Activated CD8-positive, alpha-beta T cell treated with anti-CD3 and anti-CD28 coated beads, Interleukin-2, amount 10 ng/mL, durations not matched to agents 7 days and 5 days (primary cell): ENCODE results near the gene ORC3. TPM values are rescaled to one million over a fixed set of nuclear protein-coding genes. Genes with fewer than 3 reads are reported as not detected.
"Not testable (repeated sequence)": the region's sequence is repeated elsewhere in the genome, so short reads cannot be mapped to it uniquely, and the experiment has no call there.

Source experiments
- ATAC-seq: fragments of 150-1000 bp; cut with Tn5 transposase; one replicate; pipeline ENCODE4 v1.10.0; 2021; ENCODE audit warnings: moderate library complexity
- CTCF ChIA-PET: fragments of 350-600 bp; sonication (Branson Sonifier 250); formaldehyde crosslinking; loops from one replicate; lab custom pipeline; 2021; ENCODE audit warnings: antibody characterized with exemption; lab: Charles Lee
- POLR2A ChIA-PET: fragments of 350-600 bp; sonication (Branson Sonifier 250); formaldehyde crosslinking; loops from one replicate; lab custom pipeline; 2021; ENCODE audit warnings: antibody characterized with exemption; lab: Charles Lee
- DNase-seq: peaks from one replicate; pipeline ENCODE4 v3.0.0-alpha.2; 2020
- H3K27ac Mint-ChIP-seq: one replicate; pipeline ENCODE4 v1.8.0; 2021; ENCODE audit warnings: mild to moderate bottlenecking, mixed read lengths
- H3K27me3 Mint-ChIP-seq: one replicate; pipeline ENCODE4 v1.8.0; 2021; ENCODE audit warnings: low read depth, mixed read lengths
- H3K36me3 Mint-ChIP-seq: one replicate; pipeline ENCODE4 v1.8.0; 2021; ENCODE audit warnings: low read depth, mixed read lengths
- H3K4me1 Mint-ChIP-seq: one replicate; pipeline ENCODE4 v1.8.0; 2021; ENCODE audit warnings: low read depth, mixed read lengths
- H3K4me3 Mint-ChIP-seq: one replicate; pipeline ENCODE4 v1.8.0; 2021; ENCODE audit warnings: mild to moderate bottlenecking, mixed read lengths
- H3K9me3 Mint-ChIP-seq: one replicate; pipeline ENCODE4 v1.8.0; 2022; ENCODE audit warnings: mixed read lengths; ENCODE audit not compliant: insufficient read depth
- total RNA-seq, 2 experiments: library from RNA; stranded (reverse); gene quantifications; one replicate each; pipeline ENCODE4 v1.2.3, GENCODE V29; 2021

ORC3 gene
- total RNA-seq, 2 experiments from 2014 or later: 27.1 TPM

- Mint-ChIP-seq H3K27me3 (no peaks in the 10 kb centered on the region), H3K36me3 (peaks cover 35% of the 10 kb centered on the region), H3K9me3 (no peaks in the 10 kb centered on the region), H3K4me3 (no peak overlapping the region), H3K4me1 (no peaks in the 10 kb centered on the region), H3K27ac (no peak overlapping the region)
- POLR2A ChIA-PET: no interaction called here
- no peak for DNase-seq
- CTCF ChIA-PET: no interaction called here
- no peak for ATAC-seq
These were observed 18.9 kb downstream of the ORC3 start for GRCh38 chr6:87608802-87609201.

- H3K4me1 Mint-ChIP-seq, DNase-seq, CTCF ChIA-PET, ATAC-seq, H3K27me3 Mint-ChIP-seq, H3K4me3 Mint-ChIP-seq, H3K27ac Mint-ChIP-seq, H3K9me3 Mint-ChIP-seq, POLR2A ChIA-PET: not testable (repeated sequence)
- H3K36me3 Mint-ChIP-seq: peaks cover 38% of the 10 kb centered on the region
These were observed 23.1 kb downstream of the ORC3 start for GRCh38 chr6:87613018-87613417.

- no peak for ATAC-seq
- ChIA-PET POLR2A (no interaction called here), CTCF (no interaction called here)
- Mint-ChIP-seq H3K4me1 (peaks cover 3% of the 10 kb centered on the region), H3K36me3 (peaks cover 35% of the 10 kb centered on the region), H3K27ac (no peak overlapping the region), H3K9me3 (no peaks in the 10 kb centered on the region), H3K4me3 (no peak overlapping the region), H3K27me3 (no peaks in the 10 kb centered on the region)
- DNase-seq: no peak
These were observed 27.5 kb downstream of the ORC3 start for GRCh38 chr6:87617405-87617804.

- Mint-ChIP-seq H3K27me3 (no peaks in the 10 kb centered on the region), H3K27ac (no peak overlapping the region), H3K36me3 (peaks cover 28% of the 10 kb centered on the region), H3K9me3 (no peaks in the 10 kb centered on the region), H3K4me3 (no peak overlapping the region), H3K4me1 (peaks cover 5% of the 10 kb centered on the region)
- CTCF ChIA-PET: no interaction called here
- ATAC-seq: no peak
- POLR2A ChIA-PET: interaction anchor here (0.5 kb wide), 1 partner anchor 1460 kb away, joined by 5 read pairs; no protein-coding TSS in a partner anchor
- no peak for DNase-seq
These were observed 28.6 kb downstream of the ORC3 start for GRCh38 chr6:87618531-87618930.

- H3K36me3 Mint-ChIP-seq: peaks cover 26% of the 10 kb centered on the region
These were observed 33.3 kb downstream of the ORC3 start for GRCh38 chr6:87623248-87623647.

GRCh38 chr6:87628424-87628823 lies 38.5 kb downstream of the ORC3 start:
- no peak overlapping the region for H3K27ac Mint-ChIP-seq
- ChIA-PET CTCF (no interaction called here), POLR2A (no interaction called here)
- no peaks in the 10 kb centered on the region for H3K27me3 Mint-ChIP-seq
- no peak overlapping the region for H3K4me3 Mint-ChIP-seq
- H3K9me3 Mint-ChIP-seq: no peaks in the 10 kb centered on the region
- H3K4me1 Mint-ChIP-seq: no peaks in the 10 kb centered on the region
- H3K36me3 Mint-ChIP-seq: peaks cover 26% of the 10 kb centered on the region
- ATAC-seq (no peak), DNase-seq (no peak)

More at GRCh38 chr6:87623248-87623647, 33.3 kb downstream of the ORC3 start:
- DNase-seq (no peak), ATAC-seq (no peak)
- Mint-ChIP-seq H3K27me3 (no peaks in the 10 kb centered on the region), H3K27ac (no peak overlapping the region), H3K4me3 (no peak overlapping the region), H3K4me1 (peaks cover 5% of the 10 kb centered on the region), H3K9me3 (no peaks in the 10 kb centered on the region)
- POLR2A ChIA-PET: no interaction called here
- CTCF ChIA-PET: no interaction called here

GRCh38 chr6:87628881-87629280 lies 38.9 kb downstream of the ORC3 start:
- no peak for ATAC-seq
- Mint-ChIP-seq H3K27me3 (no peaks in the 10 kb centered on the region), H3K27ac (no peak overlapping the region), H3K4me3 (no peak overlapping the region), H3K9me3 (no peaks in the 10 kb centered on the region), H3K36me3 (peaks cover 26% of the 10 kb centered on the region), H3K4me1 (no peaks in the 10 kb centered on the region)
- POLR2A ChIA-PET: no interaction called here
- CTCF ChIA-PET: no interaction called here
- no peak for DNase-seq

- Mint-ChIP-seq H3K9me3 (no peaks in the 10 kb centered on the region), H3K27ac (no peak overlapping the region), H3K4me3 (no peak overlapping the region), H3K27me3 (no peaks in the 10 kb centered on the region), H3K36me3 (peaks cover 16% of the 10 kb centered on the region), H3K4me1 (no peaks in the 10 kb centered on the region)
- CTCF ChIA-PET: no interaction called here
- DNase-seq (no peak), ATAC-seq (no peak)
- POLR2A ChIA-PET: no interaction called here
These were observed 40.8 kb downstream of the ORC3 start for GRCh38 chr6:87630746-87631145.

GRCh38 chr6:87633851-87634250 lies 43.9 kb downstream of the ORC3 start:
- no peak for DNase-seq
- ATAC-seq: no peak
- Mint-ChIP-seq H3K36me3 (peaks cover 23% of the 10 kb centered on the region), H3K4me1 (no peaks in the 10 kb centered on the region), H3K4me3 (no peak overlapping the region), H3K27ac (no peak overlapping the region), H3K9me3 (no peaks in the 10 kb centered on the region), H3K27me3 (no peaks in the 10 kb centered on the region)
- POLR2A ChIA-PET: no interaction called here
- CTCF ChIA-PET: no interaction called here

- H3K9me3 Mint-ChIP-seq: no peaks in the 10 kb centered on the region
- peaks cover 8% of the 10 kb centered on the region for H3K4me1 Mint-ChIP-seq
- ChIA-PET POLR2A (interaction anchor here (0.6 kb wide), 1 partner anchor 142 kb away, joined by 3 read pairs; no protein-coding TSS in a partner anchor), CTCF (no interaction called here)
- no peak for DNase-seq
- no peak for ATAC-seq
- H3K27me3 Mint-ChIP-seq: no peaks in the 10 kb centered on the region
- H3K27ac Mint-ChIP-seq: no peak overlapping the region
- peaks cover 26% of the 10 kb centered on the region for H3K36me3 Mint-ChIP-seq
- H3K4me3 Mint-ChIP-seq: no peak overlapping the region
These were observed 46.4 kb downstream of the ORC3 start for GRCh38 chr6:87636315-87636714.

GRCh38 chr6:87637106-87637505 lies 47.2 kb downstream of the ORC3 start:
- H3K36me3 Mint-ChIP-seq: peaks cover 27% of the 10 kb centered on the region
- DNase-seq: no peak
- no peaks in the 10 kb centered on the region for H3K27me3 Mint-ChIP-seq
- peaks cover 9% of the 10 kb centered on the region for H3K4me1 Mint-ChIP-seq
- no peak overlapping the region for H3K4me3 Mint-ChIP-seq
- ChIA-PET POLR2A (no interaction called here), CTCF (no interaction called here)
- no peak for ATAC-seq
- no peak overlapping the region for H3K27ac Mint-ChIP-seq
- no peaks in the 10 kb centered on the region for H3K9me3 Mint-ChIP-seq

GRCh38 chr6:87639373-87639772 lies 49.4 kb downstream of the ORC3 start:
- Mint-ChIP-seq H3K27ac (no peak overlapping the region), H3K4me3 (no peak overlapping the region), H3K27me3 (no peaks in the 10 kb centered on the region), H3K9me3 (no peaks in the 10 kb centered on the region), H3K4me1 (peaks cover 9% of the 10 kb centered on the region), H3K36me3 (peaks cover 22% of the 10 kb centered on the region)
- POLR2A ChIA-PET: no interaction called here
- ATAC-seq (no peak), DNase-seq (no peak)
- CTCF ChIA-PET: no interaction called here

- ATAC-seq (no peak), DNase-seq (no peak)
- H3K4me1 Mint-ChIP-seq: peaks cover 17% of the 10 kb centered on the region
- no peak overlapping the region for H3K4me3 Mint-ChIP-seq
- H3K27ac Mint-ChIP-seq: no peak overlapping the region
- H3K36me3 Mint-ChIP-seq: peaks cover 21% of the 10 kb centered on the region
- POLR2A ChIA-PET: interaction anchor here (0.9 kb wide), 1 partner anchor 27 kb away, joined by 4 read pairs; no protein-coding TSS in a partner anchor
- no peaks in the 10 kb centered on the region for H3K27me3 Mint-ChIP-seq
- no peaks in the 10 kb centered on the region for H3K9me3 Mint-ChIP-seq
- CTCF ChIA-PET: no interaction called here
These were observed 51.2 kb downstream of the ORC3 start for GRCh38 chr6:87641065-87641692.
